Hematopoietic multipotent progenitor cell treated with erythropoietin and hydrocortisone succinate and interleukin-3 and kit ligand, for 4 days (in vitro differentiated cells): ENCODE data around the gene IER2.
"Not testable (repeated sequence)": the region's sequence is repeated elsewhere in the genome, so short reads cannot be mapped to it uniquely, and the experiment has no call there.

ENCODE experiments used
- DNase-seq: peaks from one replicate; pipeline ENCODE4 v3.0.0-alpha.2; 2015

IER2 gene

DNA sequence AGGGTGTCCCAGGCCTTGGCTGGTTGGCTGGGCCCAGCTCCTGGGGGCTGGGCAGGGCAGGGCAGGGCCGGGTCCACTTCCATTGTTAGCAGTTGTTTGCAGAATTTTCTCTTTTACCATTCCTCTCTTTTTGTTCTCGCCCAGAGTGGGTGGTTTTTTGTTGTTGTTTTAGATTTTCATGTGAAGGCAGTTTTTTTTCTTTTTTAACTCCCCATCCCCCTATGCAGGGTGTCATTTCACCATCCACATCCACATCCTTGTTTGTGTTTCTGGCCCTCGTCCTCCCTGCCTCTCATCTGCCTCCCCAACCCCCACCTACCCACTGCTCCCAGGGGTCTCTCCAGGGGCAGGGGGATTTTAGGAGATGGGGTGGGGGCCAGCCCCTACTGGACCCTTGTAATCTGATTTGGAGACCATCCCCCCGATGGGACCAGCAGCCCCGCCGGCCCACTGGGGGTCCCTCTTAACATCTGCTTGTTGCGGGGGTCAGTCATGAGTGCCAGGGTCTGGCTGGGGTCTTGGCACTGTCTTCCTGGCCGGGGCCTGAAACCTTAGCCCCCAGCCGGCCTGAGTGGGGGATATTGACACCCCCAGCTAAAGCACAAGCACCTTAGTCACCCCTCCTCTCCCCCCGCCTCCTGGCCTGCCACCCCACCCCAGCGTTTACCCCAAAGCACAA is 10.4 kb upstream of the IER2 start:
- DNase-seq, result no peak

DNA sequence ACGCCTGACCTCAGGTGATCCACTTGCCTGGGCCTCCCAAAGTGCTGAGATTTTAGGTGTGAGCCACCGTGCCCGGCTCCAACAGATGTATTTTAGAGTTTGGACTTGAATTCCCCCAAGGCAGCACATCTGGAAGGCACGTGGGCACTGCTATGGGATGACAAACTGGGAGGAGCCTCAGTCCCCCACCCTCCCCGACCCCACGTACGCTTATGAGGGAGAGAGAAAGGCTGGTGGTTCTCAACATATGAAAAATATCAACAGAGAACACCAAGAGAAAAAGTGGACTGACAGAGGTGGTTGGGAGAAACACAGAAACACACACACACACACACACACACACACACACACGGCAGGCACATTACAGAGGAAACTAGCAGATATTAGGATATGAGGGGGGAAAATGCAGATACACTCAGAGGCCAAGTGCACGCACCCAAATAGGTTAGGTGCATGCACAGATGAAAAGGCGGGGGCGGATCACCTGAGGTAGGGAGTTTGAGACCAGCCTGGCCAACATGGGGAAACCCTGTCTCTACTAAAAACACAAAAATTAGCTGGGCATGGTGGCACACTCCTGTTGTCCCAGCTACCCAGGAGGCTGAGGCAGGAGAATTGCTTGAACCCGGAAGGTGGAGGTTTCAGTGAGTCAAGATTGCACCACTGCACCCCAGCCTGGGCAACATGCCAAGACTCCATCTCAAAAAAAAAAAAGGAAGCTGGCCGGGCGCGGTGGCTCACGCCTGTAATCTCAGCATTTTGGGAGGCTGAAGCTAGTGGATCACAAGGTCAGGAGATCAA is 3.2 kb upstream of the IER2 start:
- peak; percentile 82 for DNase-seq

DNA sequence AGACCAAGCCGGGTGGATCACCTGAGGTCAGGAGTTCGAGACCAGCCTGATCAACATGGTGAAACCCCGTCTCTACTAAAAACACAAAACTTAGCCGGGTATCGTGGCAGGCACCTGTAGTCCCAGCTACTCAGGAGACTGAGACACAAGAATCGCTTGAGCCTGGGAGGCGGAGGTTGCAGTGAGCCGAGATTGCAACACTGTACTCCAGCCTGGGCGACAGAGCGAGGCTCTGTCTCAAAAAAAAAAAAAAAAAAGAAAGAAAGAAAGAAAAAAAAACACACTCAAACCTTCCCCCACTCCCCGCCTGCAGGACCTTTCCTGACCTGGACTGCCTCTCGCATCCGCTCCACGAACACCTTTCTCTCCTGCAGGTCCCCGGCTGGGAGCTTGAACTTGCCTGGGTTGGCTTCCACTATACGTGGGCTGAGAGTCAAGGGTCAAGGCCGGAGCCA is 1.0 kb upstream of the IER2 start:
- not testable (repeated sequence) for DNase-seq

DNA sequence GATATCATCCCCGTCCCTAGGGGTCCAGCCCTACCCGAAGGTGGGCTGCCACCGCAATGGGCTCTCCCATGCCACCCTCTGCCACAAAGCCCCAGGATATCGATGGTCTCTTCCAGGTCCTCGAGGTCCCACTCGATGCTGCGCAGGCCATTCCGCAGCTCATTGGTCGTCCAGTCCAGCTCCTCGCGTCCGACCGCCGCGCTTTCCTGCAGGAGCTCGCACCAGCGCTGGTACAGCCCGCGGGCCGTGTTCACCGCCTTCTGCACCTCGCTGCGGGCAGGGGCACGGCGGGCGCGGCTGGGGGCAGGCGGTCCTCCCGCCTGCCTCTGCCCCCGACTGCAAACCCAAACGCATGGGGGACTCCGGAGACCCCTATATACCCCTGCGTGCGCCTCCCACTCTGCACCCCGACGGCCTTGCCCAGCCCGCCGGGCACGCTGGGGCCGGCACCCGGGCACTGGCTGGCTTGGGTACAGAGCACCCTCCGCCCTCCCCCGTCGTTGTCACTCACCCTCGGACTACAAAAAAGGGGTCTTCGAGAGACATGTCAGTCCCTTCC is 504 bp upstream of the IER2 start:
- DNase-seq, result peak; percentile 79

DNA sequence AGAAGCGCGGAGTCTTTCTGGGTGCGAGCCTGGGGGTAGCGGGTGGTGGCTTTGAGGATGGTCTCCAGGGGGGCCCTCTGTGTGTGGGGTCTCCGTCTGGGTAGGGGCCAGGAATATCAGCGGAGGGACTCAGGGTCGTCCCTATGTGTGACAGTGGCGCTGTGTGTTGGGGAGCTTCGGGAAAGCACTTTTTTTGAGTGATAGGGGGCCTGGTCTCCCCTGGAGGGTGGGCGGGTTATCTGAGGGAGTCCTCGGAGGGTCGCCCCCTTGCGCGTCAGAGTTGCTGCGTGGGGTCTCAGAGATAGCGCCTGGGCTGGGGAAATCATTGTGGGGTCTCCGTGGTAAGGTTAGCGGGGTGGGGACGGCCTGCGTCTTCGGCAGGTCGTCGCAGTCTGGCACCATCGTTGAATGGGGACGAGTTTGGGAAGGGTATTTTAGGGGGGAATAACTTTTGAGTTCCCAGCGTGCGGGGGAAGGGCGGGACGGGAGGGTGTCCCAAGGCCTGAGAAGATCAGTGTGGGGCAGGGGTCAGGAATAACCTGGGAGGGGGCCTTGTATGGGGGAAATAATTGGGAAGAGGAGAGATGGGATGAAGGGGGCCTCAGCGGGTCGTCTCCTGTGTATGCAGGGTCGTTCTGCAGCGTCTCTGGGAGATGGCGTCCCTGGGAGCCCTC is 857 bp downstream of the IER2 start:
- DNase-seq, result peak; percentile 52

DNA sequence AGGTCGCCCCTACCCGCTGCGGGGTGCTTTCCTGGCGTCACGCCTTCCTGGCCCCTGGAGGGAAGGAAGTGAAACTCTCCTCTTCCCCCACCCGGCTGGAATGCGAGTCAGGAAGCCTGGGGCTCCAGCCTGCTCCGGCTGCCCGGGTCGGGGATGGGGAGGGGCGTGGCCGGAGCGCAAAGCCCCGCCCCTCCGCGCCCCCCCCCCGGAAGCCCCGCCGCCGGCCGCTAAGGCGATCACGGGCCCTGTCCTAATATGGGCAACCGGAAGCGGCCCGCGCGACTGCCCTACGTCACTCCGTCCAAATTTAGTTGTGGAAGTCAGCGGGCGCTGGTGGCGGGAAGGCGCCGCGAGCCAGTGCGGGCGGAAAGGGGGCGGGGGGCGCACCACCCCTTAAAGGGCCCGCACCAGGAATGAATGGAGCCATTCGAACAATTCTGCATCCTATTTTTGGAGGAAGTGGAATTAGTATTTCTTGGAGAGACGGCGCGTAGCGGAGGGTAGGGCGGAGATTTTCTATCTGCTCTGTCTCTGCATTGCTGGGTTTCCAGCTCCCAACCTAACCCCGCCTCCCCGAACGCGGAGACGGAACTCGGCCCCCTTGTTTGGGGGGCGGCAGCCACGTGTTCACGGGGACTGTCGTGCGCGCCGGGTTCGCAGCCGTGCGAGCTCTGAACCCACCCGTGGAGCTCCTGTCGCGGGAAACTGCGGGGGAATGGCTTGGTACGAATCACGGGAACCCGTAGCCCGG is 1.6 kb downstream of the IER2 start:
- peak; percentile 98 for DNase-seq

DNA sequence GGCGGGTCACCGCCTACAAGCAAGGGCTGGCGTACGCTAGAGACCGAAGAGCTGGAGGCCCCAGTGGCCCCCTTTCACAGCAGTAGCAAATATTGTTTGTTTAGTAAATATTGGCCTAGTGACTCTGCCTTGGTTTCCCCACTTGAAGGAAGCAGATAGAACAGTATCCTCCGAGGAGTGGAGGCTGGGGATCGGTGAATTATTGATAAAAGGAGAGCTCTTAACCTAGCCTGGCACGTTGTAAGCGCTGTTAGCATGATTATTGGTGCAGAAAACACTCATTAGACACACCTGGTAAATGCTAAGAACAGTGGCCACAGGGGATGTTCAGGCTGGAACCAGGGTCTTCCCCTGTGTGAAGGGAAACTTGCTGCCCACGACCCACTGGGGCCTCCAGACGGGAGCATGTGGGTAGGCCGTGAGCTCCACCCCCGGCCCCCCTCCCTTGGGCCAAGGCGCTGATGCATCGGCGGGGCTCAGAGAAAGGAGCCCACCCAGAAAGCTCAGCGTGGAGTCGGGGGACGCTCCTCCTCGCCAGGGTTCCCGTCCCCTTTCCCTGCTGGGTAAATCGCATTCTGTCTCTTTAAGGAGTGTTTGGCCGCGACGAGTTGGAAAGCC is 2.3 kb downstream of the IER2 start:
- DNase-seq, result no peak

DNA sequence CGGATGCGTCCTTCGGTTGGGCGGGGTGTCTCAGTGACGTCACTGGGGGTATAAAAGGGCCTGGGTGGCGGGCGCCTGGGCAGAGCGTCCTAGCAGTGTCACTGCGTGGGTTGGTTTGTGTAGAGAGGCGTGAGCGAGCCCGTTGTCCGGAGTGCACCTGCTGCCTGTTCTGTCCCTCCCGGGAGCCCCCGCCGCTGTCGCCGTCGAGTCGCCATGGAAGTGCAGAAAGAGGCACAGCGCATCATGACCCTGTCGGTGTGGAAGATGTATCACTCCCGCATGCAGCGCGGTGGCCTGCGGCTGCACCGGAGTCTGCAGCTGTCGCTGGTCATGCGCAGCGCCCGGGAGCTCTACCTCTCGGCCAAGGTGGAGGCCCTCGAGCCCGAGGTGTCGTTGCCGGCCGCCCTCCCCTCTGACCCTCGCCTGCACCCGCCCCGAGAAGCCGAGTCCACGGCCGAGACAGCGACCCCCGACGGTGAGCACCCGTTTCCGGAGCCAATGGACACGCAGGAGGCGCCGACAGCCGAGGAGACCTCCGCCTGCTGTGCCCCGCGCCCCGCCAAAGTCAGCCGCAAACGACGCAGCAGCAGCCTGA is 2.9 kb downstream of the IER2 start:
- peak; percentile 97 for DNase-seq

DNA sequence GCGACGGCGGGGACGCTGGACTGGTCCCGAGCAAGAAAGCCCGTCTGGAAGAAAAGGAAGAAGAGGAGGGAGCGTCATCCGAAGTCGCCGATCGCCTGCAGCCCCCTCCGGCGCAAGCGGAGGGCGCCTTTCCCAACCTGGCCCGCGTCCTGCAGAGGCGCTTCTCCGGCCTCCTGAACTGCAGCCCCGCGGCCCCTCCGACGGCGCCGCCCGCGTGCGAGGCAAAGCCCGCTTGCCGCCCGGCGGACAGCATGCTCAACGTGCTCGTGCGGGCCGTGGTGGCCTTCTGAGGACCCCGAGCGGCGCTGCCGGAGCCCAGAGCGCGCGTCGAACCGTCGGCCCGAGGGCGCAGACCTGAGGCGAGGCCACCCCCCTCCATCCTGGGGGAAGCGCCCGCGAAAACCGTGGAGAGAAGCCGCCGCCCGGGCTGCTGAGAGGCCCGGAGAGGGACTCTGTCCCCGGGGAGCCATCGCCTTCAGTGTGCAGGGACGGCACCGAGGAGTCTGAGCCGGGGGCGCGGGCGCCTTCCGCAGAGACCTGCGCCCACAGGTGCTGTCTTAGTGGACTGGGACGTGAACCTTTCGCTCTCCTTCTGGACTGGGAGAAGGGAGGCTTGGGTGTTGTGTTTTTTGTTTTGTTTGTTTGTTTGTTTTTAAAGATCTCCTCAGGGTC is 3.5 kb downstream of the IER2 start:
- peak; percentile 79 for DNase-seq

DNA sequence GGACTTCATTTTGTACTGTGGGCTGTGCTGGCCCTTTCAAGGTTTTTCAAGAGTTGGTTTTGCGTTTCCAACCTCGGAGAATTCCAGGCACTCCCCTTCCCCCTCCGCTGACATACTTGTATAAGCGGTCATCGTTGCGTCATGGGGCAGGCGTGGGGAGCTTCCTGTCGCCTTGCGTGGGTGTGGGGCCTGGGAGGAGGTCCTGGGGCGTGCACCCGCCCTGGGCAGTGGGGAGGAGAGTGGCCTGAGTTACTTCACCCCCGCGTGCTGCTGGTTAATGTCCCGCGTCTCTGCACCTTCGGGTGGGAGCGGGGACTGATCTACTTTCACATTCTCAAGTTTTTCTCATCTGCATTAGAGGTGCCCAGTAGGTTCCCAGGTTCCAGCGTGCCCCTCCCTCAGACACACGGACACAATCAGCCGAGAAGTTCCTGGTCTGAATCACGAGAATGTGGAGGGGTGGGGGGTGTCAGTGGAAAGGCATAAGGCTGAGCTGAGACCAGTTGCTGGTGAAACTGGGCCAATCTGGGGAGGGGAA is 4.1 kb downstream of the IER2 start:
- peak; percentile 86 for DNase-seq

DNA sequence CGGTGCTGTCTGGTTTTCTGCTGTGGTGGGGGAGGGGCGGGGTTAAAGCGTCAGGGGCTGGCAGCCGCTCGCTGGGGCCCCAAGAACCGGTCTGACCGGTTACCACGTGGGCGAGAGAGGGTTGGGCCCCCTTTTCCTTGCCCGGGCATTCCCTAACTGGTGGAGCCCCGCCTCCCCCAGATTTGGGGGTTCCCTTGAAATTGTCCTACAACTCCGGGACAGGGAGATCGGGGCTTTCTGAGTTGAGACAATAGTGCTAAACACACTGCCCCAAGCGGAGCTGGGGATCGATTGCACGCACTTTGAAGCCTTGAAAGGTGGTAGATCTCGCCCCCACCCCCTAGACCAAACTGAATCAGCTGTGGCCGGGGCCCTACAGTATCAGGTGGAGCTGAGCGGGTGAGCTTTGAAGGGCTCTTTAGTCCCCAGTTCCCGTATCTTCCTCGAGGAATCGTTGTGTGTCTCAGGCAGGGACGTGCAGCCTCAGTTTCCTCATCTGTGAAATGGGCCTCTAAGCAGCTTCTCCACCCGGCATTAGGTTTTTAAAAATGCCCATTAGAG is 4.8 kb downstream of the IER2 start:
- peak; percentile 82 for DNase-seq

DNA sequence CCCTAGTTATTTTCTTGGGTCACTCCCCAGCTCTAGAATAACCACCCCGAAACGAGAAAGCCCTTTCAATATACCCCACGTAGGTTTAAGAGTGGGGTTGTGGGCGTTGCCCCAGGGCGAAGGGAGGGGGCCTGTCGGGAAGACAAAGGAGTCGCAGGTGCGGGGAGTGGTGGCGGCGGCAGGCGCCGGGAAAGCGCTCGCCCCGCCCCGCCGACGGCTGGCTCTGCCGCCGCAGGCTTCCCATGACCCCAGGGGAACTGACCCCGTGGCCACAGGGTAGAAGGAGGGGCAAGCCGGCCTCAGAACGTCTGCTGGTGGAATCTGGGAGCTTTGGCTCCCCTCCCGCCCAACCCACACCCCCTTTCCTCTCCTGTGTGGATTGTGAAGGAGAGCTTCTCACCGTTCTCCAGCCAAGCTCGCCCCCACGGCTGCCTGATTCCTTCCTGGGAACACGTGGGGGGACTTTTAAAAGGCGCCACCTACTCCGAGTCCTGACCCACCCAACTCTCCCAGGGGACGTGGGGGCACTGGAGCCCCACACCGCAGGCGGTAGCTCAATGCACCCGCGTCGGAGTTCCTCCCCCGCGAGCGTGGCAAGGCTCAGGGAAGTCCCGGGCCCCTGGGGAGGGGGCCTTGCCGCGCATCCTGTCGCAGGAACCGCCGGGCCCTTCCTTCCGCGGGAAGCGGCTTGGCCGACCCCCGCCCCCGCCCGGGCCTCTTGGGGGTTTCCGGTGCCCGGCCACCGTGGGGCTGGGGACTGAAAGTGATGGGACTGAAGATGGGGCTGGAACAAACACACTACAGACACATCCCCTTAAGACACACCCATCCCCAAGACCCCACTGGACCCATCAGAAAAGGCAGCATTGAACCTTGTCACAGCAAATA is 5.5 kb downstream of the IER2 start:
- DNase-seq, result peak; percentile 70

DNA sequence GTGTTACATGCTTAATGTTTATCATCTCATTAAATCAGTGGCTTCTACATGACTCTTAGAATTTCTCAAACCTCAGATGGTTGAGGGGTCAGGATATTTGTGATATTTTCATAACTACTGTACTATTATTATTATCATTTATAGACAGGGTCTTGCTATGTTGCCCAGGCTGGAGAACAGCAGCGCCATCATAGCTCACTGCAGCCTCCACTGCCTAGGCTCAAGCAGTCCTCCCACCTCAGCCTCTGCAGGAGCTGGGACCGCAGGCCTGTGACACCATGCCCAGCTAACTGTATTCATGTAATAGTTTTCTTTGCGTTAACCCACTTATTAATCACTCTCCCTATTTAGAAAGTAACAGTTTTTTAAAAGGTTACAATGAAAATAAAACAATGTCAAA is 9.5 kb downstream of the IER2 start:
- no peak for DNase-seq

DNA sequence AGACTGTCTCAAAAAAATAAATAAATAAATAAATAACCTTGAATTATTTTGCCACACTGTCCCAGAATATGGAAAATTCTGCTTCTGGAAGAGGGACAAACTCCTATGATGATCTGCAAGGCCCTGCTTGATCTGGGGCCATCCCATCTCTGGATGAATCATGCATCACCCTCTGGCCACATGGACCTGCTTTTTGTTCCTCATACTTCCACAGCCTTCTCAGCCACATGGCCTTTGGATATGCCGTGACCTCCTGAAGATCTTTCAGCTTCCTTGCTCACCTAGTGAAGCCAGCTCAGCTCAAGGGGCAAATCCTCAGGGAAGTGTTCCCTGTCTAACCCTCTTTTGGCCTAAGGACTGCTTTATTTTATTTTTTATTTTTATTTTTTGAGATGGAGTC is 10.3 kb downstream of the IER2 start:
- no peak for DNase-seq

DNA sequence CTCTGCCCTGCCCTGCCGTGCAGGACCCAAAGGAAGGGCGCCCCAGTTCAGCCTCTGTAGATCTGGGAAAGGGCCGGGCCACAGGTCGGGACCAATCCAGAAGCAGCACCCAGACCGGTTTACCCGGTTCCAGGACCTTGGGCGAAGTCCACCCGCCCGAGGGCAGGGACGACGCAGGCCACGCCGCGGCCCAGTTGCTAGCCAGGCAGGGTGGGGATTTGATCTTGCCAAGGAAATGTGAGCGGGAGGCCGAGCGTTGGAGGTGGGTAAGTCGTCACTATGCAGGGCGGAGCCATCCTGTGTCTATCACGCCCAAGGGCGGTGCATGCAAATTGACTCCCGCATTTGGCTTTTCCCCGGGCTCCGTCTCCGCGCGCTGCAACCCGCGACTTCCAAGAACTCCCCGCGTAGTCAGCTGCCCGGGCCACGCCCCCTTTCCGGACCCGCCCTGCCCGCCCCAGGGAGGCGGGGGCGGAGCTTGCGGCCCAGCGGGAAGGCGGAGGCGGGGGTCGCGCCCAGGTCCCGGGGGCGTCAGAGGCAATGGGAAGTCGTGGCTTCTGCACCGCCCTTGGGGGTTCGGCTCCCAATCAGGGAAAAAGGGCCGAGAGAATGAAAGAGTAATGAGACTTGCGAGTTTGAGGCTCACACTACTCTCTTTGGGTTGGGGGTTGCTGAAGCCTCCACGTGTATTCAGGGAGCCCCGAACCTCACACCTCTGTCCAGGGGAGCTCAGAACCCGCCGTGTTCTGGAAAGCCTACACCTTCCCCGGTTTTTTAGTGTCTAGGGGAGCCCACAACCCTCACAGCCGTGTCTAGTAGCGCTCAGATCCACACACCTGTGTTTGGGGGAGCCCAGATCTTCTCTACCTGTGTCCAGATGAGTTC is 12.8 kb downstream of the IER2 start:
- DNase-seq, result peak; percentile 99

DNA sequence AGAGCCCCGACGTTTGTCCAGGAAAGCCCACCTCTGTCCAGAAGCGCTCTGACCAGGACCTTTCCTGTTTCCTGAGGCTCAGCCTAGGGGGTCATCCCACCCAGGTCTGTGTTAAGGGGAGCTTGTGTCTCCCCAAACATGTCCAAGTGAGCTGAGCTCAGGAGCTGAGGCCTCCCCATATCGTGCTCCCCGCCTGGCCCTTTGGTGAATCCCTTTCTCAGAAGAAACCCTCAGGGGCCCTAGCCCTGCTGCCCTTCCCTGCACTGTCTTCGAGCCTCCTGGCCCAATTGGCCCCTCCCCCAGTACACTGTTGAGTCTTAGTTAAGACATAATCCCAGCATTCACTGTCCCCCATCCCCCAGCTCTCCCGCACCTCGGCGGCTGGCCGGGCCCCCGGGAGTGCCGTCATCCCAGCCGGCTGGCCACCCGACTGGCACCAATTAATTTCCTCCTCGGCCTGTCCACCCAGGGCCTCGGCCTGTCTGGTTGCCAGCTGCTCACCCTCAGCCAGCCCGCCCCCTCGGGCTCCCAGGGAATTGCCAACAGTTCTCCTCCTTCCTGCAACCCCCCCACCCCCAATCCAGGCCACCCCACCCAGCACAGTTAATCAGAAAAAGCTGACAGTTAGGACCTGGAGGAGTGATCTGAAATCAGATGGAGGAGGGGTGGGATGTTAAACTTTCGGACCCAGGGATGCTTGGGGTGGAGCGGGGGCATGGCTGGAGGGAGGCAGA is 13.6 kb downstream of the IER2 start:
- peak; percentile 82 for DNase-seq

DNA sequence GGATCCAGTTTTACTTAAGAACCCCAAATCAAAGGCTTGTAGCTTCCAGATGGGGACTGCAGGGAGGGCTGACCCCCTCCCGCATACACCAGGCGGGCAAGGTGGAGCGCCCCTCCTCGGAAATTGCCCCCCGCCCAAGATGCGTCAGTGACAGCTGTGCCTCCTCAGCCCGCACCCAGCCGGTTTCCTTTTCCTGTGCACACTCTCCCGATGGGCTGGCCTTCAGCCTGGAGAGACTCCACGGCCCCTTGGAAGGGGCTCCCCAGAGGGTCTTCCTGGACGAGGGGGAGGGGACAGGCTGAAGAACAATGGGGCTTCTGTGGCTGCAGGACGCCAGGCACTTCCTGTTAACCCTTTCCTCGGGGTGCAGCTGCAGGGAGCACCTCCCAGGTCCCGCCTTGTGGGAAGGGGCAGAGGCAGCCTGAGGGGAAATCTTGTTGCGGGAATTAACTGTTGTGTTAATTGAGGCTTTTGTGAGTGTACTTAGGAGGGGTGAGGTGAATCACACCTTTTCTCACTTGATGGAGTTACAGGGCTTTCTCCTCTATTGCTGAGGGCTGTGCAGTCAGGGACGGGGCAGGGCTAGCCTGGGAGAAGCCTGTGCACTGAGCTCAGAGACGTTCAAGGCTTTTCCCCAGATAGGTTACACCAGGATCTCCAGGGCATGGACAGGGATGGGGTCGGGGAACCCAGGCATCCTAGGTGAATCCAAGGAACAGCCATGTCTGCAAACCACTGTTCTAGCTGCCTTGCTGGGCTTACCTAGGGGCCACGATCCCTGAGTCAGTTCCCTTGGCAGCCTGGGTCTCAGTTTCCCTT is 14.3 kb downstream of the IER2 start:
- DNase-seq, result peak; percentile 77
